ENCODE data around the gene PLXNA1. TPM values are rescaled to one million over a fixed set of nuclear protein-coding genes. Genes with fewer than 3 reads are reported as not detected.

Gene PLXNA1
- total RNA-seq, 1 experiment from 2014 or later, result 30.3 TPM

DNA sequence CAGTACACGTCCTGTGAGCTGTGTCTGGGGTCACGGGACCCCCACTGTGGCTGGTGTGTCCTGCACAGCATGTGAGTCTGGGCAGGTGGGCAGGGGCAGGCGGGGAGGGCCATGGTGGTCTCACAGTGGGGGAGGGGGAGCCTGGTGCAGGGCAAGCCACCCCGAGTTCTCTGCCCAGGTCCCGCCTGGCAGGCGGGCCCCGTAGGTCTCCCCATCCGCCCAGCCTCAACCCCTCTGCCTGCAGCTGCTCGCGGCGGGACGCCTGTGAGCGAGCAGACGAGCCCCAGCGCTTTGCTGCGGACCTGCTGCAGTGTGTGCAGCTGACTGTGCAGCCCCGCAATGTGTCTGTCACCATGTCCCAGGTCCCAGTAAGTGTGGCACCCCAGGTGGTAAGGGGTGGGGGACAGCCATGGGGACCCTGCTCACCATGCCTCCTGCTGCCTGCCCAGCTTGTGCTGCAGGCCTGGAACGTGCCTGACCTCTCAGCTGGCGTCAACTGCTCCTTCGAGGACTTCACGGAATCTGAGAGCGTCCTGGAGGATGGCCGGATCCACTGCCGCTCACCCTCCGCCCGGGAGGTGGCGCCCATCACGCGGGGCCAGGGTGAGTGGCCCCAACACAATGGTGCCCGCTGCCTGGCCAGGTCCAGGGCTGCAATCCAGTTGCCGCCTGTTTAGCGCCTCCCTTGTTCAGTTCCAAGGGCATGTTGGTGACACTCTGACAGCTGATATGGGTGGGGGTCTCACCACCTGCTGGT, 21.9 kb downstream of the PLXNA1 start:
- intact Hi-C loops (cut with micrococcal nuclease), result no loop called here

DNA sequence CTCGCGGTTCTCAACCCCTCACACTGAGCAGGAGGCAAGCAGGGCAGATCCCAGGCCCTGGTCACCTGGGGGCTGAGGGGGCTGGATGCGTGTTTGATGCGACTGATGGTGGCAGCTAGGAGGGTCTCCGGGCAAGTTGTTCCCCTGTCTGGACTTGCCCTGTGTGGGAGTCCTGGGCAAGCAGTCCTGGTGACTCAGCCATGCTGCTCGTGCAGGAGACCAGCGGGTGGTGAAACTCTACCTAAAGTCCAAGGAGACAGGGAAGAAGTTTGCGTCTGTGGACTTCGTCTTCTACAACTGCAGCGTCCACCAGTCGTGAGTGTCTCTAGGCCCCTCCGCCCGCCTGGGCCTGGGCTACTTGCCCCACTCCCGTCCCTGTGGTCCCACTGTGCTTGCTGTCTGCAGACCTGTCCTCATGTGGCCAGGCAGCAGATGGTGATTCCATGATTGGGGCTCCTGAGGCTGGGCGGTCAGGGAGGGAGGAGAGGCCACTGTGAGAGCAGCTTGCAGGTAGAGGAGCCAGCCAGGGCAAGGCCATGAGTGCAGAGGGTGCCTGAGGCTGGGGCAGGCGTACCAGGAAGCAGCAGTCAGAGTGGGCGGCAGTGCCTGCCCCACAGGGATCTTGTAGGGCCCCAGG, 23.1 kb downstream of the PLXNA1 start:
- 0 out of 4 replicates have a peak, but pooled peaks cover 0 to under 1% of the 10 kb centered on the region in 2 experiments for H3K4me1 ChIP-seq (ENCODE audit: control insufficient read depth in 1 of 2, insufficient read depth in 2 of 2, low read length in 2 of 2)
- no peak overlapping the region for H3K4me2 ChIP-seq (ENCODE audit: low read length)
- H3K4me3 ChIP-seq (replicated peaks in 1 of 2; ENCODE audit: low read depth in 1 of 2, low read length in 2 of 2), result no peak overlapping the region
- H4K20me1 ChIP-seq (ENCODE audit: insufficient read depth), result no peaks in the 10 kb centered on the region
- H3K27ac ChIP-seq (ENCODE audit: low read depth, low read length), result no peak overlapping the region; the same call in 1 of the 2 replicates
- TF ChIP-seq, protein P1, sequence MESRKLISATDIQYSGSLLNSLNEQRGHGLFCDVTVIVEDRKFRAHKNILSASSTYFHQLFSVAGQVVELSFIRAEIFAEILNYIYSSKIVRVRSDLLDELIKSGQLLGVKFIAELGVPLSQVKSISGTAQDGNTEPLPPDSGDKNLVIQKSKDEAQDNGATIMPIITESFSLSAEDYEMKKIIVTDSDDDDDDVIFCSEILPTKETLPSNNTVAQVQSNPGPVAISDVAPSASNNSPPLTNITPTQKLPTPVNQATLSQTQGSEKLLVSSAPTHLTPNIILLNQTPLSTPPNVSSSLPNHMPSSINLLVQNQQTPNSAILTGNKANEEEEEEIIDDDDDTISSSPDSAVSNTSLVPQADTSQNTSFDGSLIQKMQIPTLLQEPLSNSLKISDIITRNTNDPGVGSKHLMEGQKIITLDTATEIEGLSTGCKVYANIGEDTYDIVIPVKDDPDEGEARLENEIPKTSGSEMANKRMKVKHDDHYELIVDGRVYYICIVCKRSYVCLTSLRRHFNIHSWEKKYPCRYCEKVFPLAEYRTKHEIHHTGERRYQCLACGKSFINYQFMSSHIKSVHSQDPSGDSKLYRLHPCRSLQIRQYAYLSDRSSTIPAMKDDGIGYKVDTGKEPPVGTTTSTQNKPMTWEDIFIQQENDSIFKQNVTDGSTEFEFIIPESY (IDR thresholded peaks at IDR 0.05; ENCODE audit: extremely low read depth, insufficient replicate concordance, low read length), result no peak
- TF ChIP-seq TCF7L2 (IDR thresholded peaks at IDR 0.05; ENCODE audit: borderline replicate concordance, extremely low read depth, insufficient read depth, insufficient read length), result no peak
- TF ChIP-seq SIN3A (IDR thresholded peaks at IDR 0.05; ENCODE audit: low read depth), result no peak
- TF ChIP-seq POLR2AphosphoS5 (IDR thresholded peaks at IDR 0.05; ENCODE audit: low read depth, low read length), result no peak
- TF ChIP-seq, protein P2, sequence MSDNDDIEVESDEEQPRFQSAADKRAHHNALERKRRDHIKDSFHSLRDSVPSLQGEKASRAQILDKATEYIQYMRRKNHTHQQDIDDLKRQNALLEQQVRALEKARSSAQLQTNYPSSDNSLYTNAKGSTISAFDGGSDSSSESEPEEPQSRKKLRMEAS (IDR thresholded peaks at IDR 0.05), result no peak
- TF ChIP-seq SRF (IDR thresholded peaks at IDR 0.05; ENCODE audit: low read depth), result no peak
- no peak for TF ChIP-seq CBX3 (IDR thresholded peaks at IDR 0.05; ENCODE audit: low read depth)
- TF ChIP-seq, protein P3, sequence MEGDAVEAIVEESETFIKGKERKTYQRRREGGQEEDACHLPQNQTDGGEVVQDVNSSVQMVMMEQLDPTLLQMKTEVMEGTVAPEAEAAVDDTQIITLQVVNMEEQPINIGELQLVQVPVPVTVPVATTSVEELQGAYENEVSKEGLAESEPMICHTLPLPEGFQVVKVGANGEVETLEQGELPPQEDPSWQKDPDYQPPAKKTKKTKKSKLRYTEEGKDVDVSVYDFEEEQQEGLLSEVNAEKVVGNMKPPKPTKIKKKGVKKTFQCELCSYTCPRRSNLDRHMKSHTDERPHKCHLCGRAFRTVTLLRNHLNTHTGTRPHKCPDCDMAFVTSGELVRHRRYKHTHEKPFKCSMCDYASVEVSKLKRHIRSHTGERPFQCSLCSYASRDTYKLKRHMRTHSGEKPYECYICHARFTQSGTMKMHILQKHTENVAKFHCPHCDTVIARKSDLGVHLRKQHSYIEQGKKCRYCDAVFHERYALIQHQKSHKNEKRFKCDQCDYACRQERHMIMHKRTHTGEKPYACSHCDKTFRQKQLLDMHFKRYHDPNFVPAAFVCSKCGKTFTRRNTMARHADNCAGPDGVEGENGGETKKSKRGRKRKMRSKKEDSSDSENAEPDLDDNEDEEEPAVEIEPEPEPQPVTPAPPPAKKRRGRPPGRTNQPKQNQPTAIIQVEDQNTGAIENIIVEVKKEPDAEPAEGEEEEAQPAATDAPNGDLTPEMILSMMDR (IDR thresholded peaks at IDR 0.05 in 2 of 3, conservative IDR thresholded peaks at IDR 0.05 in 1 of 3; ENCODE audit: borderline replicate concordance in 1 of 3, insufficient read depth in 1 of 3, low read depth in 2 of 3, low read length in 2 of 3), result no peak
- no peak for TF ChIP-seq FOSL1 (IDR thresholded peaks at IDR 0.05; ENCODE audit: low read depth)
- TF ChIP-seq JUND (IDR thresholded peaks at IDR 0.05), result no peak
- no peaks in the 10 kb centered on the region for H3K36me3 ChIP-seq (ENCODE audit: control insufficient read depth in 1 of 2, insufficient read depth in 2 of 2, low read length in 2 of 2)
- no peaks in the 10 kb centered on the region for H3K27me3 ChIP-seq (ENCODE audit: insufficient read depth, low read length)
- intact Hi-C loops (cut with micrococcal nuclease), result no loop called here
- H3K79me2 ChIP-seq (ENCODE audit: insufficient read depth, low read length), result 0 out of 2 replicates have a peak, but pooled peaks cover 8% of the 10 kb centered on the region
- no peak overlapping the region for H2AFZ ChIP-seq (ENCODE audit: low read depth, low read length, poor library complexity, severe bottlenecking)
- POLR2A ChIA-PET, result no interaction called here
- no peaks in the 10 kb centered on the region for H3K9me3 ChIP-seq (ENCODE audit: control insufficient read depth in 1 of 2, insufficient read depth in 1 of 2, low read depth in 1 of 2, low read length in 2 of 2)
- no peaks in the 10 kb centered on the region for H3K9me2 ChIP-seq (ENCODE audit: insufficient read depth)
- CTCF ChIA-PET, result no interaction called here
- RAD21 ChIA-PET (ENCODE audit: low non-redundant PET in 1 of 2, low total read pairs in 2 of 2, uncharacterized antibody in 2 of 2, unreplicated experiment in 2 of 2), result no interaction called here
- no TSS peak for BruUV-seq (replicated peaks)
- no peak for DNase-seq (ENCODE audit: low read depth, low spot score)
- H3K9ac ChIP-seq (ENCODE audit: low read length), result no peak overlapping the region
- no peak for ATAC-seq

More for the DNA sequence above, 21.9 kb downstream of the PLXNA1 start:
- Histone ChIP-seq H2AFZ (ENCODE audit: low read depth, low read length, poor library complexity, severe bottlenecking) (no peak overlapping the region), H3K4me3 (replicated peaks in 1 of 2; ENCODE audit: low read depth in 1 of 2, low read length in 2 of 2) (no peak overlapping the region), H3K9me2 (ENCODE audit: insufficient read depth) (no peaks in the 10 kb centered on the region), H3K36me3 (ENCODE audit: control insufficient read depth in 1 of 2, insufficient read depth in 2 of 2, low read length in 2 of 2) (no peaks in the 10 kb centered on the region), H3K9me3 (ENCODE audit: control insufficient read depth in 1 of 2, insufficient read depth in 1 of 2, low read depth in 1 of 2, low read length in 2 of 2) (no peaks in the 10 kb centered on the region), H4K20me1 (ENCODE audit: insufficient read depth) (no peaks in the 10 kb centered on the region), H3K4me1 (ENCODE audit: control insufficient read depth in 1 of 2, insufficient read depth in 2 of 2, low read length in 2 of 2) (no peaks in the 10 kb centered on the region), H3K27me3 (ENCODE audit: insufficient read depth, low read length) (no peaks in the 10 kb centered on the region), H3K27ac (ENCODE audit: low read depth, low read length) (no peak overlapping the region), H3K79me2 (ENCODE audit: insufficient read depth, low read length) (0 out of 2 replicates have a peak, but pooled peaks cover 8% of the 10 kb centered on the region), H3K9ac (ENCODE audit: low read length) (no peak overlapping the region), H3K4me2 (ENCODE audit: low read length) (no peak overlapping the region)
- ChIA-PET CTCF (no interaction called here), POLR2A (no interaction called here), RAD21 (ENCODE audit: low non-redundant PET in 1 of 2, low total read pairs in 2 of 2, uncharacterized antibody in 2 of 2, unreplicated experiment in 2 of 2) (no interaction called here)
- DNase-seq (ENCODE audit: low read depth, low spot score), result no peak
- BruUV-seq (replicated peaks), result no TSS peak
- no peak for ATAC-seq
- no peak for TF ChIP-seq POLR2AphosphoS5 (IDR thresholded peaks at IDR 0.05; ENCODE audit: low read depth, low read length)
- TF ChIP-seq YY1 (IDR thresholded peaks at IDR 0.05; ENCODE audit: extremely low read depth, insufficient replicate concordance, low read depth, low read length), result no peak
- TF ChIP-seq ZFX (IDR thresholded peaks at IDR 0.05), result no peak
- TF ChIP-seq ELF1 (IDR thresholded peaks at IDR 0.05; ENCODE audit: borderline replicate concordance, low read depth), result no peak
- no peak for TF ChIP-seq JUND (IDR thresholded peaks at IDR 0.05)
- no peak for TF ChIP-seq SP1 (IDR thresholded peaks at IDR 0.05; ENCODE audit: low read depth)
